ENCODE data around the gene FOXP1. TPM values are rescaled to one million over a fixed set of nuclear protein-coding genes. Genes with fewer than 3 reads are reported as not detected.
A peak's percentile ranks its signal among the peaks of the same experiment; 100 is the strongest.

FOXP1 gene
- total and polyA plus RNA-seq, 8 donors: 12.3 to 215 (median 117) TPM

GRCh38 chr3:71097557-71097956 lies 486.0 kb downstream of the FOXP1 start:
- Histone ChIP-seq H3K4me3 (no peak overlapping the region), H3K9me3 (no peaks in the 10 kb centered on the region), H3K27me3 (no peaks in the 10 kb centered on the region), H3K27ac (no peak overlapping the region), H3K4me1 (peaks cover 15 to 78% (median 42%) of the 10 kb centered on the region in 4 donors), H3K36me3 (no peaks in the 10 kb centered on the region)
- intact Hi-C loops (cut with DNase I; ENCODE audit: low total_unique reads): no loop called here
- no peak for DNase-seq
- TF ChIP-seq CTCF (IDR thresholded peaks at IDR 0.05) (no peak), EP300 (IDR thresholded peaks at IDR 0.05) (no peak), POLR2A (IDR thresholded peaks at IDR 0.05) (no peak), POLR2AphosphoS5 (IDR thresholded peaks at IDR 0.05) (no peak)
- WGBS, 5 donors: 70 to 84% (median 73%) methylated on average over 5 of the region's 5 CpGs

DNA sequence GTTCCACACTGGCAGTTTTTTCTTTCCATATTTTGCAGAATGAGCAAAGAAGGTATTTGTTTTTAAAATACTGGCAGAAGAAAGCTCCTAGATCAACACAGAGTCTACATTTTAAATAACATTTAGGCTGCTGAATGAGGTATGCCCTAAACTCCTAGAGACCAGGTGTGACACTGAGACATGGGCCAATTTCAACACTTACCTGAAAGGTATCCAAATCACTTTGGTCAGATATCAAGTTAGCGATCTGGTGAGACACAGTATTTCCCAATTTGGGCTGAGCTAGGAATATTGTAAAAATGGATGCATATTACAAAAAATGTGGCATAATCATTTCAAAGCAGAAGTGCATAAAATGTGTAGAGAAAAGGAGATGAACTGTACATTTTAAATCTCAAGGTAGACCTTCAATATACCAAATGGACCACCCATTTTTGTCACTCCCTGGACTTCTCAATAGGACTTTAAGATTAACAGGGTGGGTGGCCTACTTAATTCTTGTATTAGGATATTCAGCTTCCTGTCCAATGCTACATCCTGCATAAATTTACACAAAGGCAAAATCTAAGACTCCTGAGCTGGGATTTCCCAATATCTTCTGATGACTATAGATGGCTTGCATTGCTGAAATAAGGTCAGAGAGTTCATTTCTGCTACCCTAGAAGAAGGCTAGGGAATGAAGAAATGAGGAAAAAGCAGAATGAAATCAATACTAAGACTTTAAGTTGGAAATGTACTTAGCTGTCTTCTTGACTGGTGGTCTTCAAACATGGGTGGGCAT lies 487.8 kb downstream of the FOXP1 start:
- no peaks in the 10 kb centered on the region for H3K9me3 ChIP-seq
- no peak for TF ChIP-seq POLR2A (IDR thresholded peaks at IDR 0.05)
- no peak for TF ChIP-seq EP300 (IDR thresholded peaks at IDR 0.05)
- no peak for TF ChIP-seq POLR2AphosphoS5 (IDR thresholded peaks at IDR 0.05)
- no peak for TF ChIP-seq CTCF (IDR thresholded peaks at IDR 0.05)
- H3K4me1 ChIP-seq: peaks cover 1 to 60% (median 24%) of the 10 kb centered on the region in 4 donors
- H3K36me3 ChIP-seq: no peaks in the 10 kb centered on the region
- no peak for DNase-seq
- H3K27ac ChIP-seq: peak overlapping the region in 1 of 5 donors; percentile 17
- intact Hi-C loops (cut with DNase I; ENCODE audit: low total_unique reads): no loop called here
- 38 to 69% (median 54%) methylated on average over 1 of the region's 1 CpG for WGBS, 5 donors
- no peak overlapping the region for H3K4me3 ChIP-seq
- no peaks in the 10 kb centered on the region for H3K27me3 ChIP-seq

- WGBS, 5 donors: 86 to 97% (median 92%) methylated on average over 5 of the region's 5 CpGs
Measured at GRCh38 chr3:71094658-71095209, 488.8 kb downstream of the FOXP1 start.

DNA sequence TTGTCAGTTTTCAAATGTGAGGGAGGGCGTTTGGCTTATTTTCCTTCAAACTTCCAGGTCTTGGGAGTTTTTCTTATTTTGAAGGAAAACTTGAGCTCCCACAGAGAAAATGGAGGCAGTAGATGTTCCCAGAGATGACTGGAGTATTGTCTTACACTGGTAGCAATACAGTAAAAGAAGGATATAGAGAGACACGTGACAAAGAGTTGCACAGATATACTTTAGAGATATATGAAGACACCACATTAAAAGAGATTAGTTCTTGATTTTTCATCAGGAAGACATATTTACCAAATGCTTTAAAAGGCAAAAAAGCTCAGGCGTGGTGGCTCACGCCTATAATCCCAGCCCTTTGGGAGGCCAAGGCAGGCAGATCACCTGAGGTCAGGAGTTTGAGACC lies 490.9 kb downstream of the FOXP1 start:
- no peaks in the 10 kb centered on the region for H3K27me3 ChIP-seq
- 88 to 94% (median 90%) methylated on average over 4 of the region's 4 CpGs for WGBS, 5 donors
- H3K4me3 ChIP-seq: no peak overlapping the region
- H3K9me3 ChIP-seq: no peaks in the 10 kb centered on the region
- intact Hi-C loops (cut with DNase I; ENCODE audit: low total_unique reads): no loop called here
- no peak overlapping the region for H3K27ac ChIP-seq
- H3K36me3 ChIP-seq: no peaks in the 10 kb centered on the region
- H3K4me1 ChIP-seq: peaks cover 7 to 59% (median 32%) of the 10 kb centered on the region in 4 donors
- no peak for TF ChIP-seq EP300 (IDR thresholded peaks at IDR 0.05)
- no peak for TF ChIP-seq CTCF (IDR thresholded peaks at IDR 0.05)
- no peak for DNase-seq

More at GRCh38 chr3:71094658-71095209, 488.8 kb downstream of the FOXP1 start:
- Histone ChIP-seq H3K27me3 (no peaks in the 10 kb centered on the region), H3K36me3 (no peaks in the 10 kb centered on the region), H3K4me1 (peaks cover 0 to 60% (median 23%) of the 10 kb centered on the region in 4 donors), H3K4me3 (no peak overlapping the region), H3K9me3 (no peaks in the 10 kb centered on the region), H3K27ac (peak overlapping the region in 2 of 5 donors; percentile 10 to 22)
- intact Hi-C loops (cut with DNase I; ENCODE audit: low total_unique reads): no loop called here
- no peak for TF ChIP-seq POLR2A (IDR thresholded peaks at IDR 0.05)
- no peak for TF ChIP-seq EP300 (IDR thresholded peaks at IDR 0.05)
- TF ChIP-seq CTCF (IDR thresholded peaks at IDR 0.05): no peak
- no peak for DNase-seq
